HG02759 (cell line): Measurements from ENCODE around the gene DNAAF5.
"Not testable (repeated sequence)": the region's sequence is repeated elsewhere in the genome, so short reads cannot be mapped to it uniquely, and the experiment has no call there.

Source experiments
- ATAC-seq: cut with Tn5 transposase; IDR thresholded peaks from one replicate; pipeline ENCODE4 v1.9.1; 2021; ENCODE audit warnings: mild to moderate bottlenecking, moderate library complexity; ENCODE audit not compliant: unreplicated experiment

The DNAAF5 gene

GRCh38 chr7:780081-780480 is 53.6 kb downstream of the DNAAF5 start:
- no peak for ATAC-seq

GRCh38 chr7:780516-780915 is 54.0 kb downstream of the DNAAF5 start:
- ATAC-seq, result no peak

- no peak for ATAC-seq
Measured at GRCh38 chr7:781186-781849, 54.8 kb downstream of the DNAAF5 start.

GRCh38 chr7:781936-782529 is 55.5 kb downstream of the DNAAF5 start:
- no peak for ATAC-seq

- ATAC-seq, result no peak
Measured at GRCh38 chr7:782718-783449, 56.4 kb downstream of the DNAAF5 start.

- ATAC-seq, result no peak
Measured at GRCh38 chr7:783556-784490, 57.3 kb downstream of the DNAAF5 start.

- ATAC-seq, result no peak
Measured at GRCh38 chr7:784971-785370, 58.5 kb downstream of the DNAAF5 start.

- ATAC-seq, result no peak
Measured at GRCh38 chr7:785416-785815, 58.9 kb downstream of the DNAAF5 start.

GRCh38 chr7:786472-787255 is 60.2 kb downstream of the DNAAF5 start:
- no peak for ATAC-seq

GRCh38 chr7:787332-788240 is 61.1 kb downstream of the DNAAF5 start:
- ATAC-seq, result no peak

- ATAC-seq, result no peak
Measured at GRCh38 chr7:791519-791918, 65.0 kb downstream of the DNAAF5 start.

GRCh38 chr7:794207-794606 is 67.7 kb downstream of the DNAAF5 start:
- ATAC-seq, result no peak

GRCh38 chr7:794671-795329 is 68.3 kb downstream of the DNAAF5 start:
- ATAC-seq, result no peak

- ATAC-seq, result not testable (repeated sequence)
Measured at GRCh38 chr7:796434-797169, 70.1 kb downstream of the DNAAF5 start.

- no peak for ATAC-seq
Measured at GRCh38 chr7:798921-799470, 72.5 kb downstream of the DNAAF5 start.

- ATAC-seq, result no peak
Measured at GRCh38 chr7:800692-801091, 74.2 kb downstream of the DNAAF5 start.

GRCh38 chr7:801351-801750 is 74.9 kb downstream of the DNAAF5 start:
- ATAC-seq, result not testable (repeated sequence)

GRCh38 chr7:801940-802381 is 75.5 kb downstream of the DNAAF5 start:
- no peak for ATAC-seq
